ENCODE results near the gene FRK. TPM values are rescaled to one million over a fixed set of nuclear protein-coding genes. Genes with fewer than 3 reads are reported as not detected.
"Not testable (repeated sequence)": the region's sequence is repeated elsewhere in the genome, so short reads cannot be mapped to it uniquely, and the experiment has no call there.

FRK gene
- total RNA-seq, 1 experiment from 2014 or later, result 0.82 TPM

DNA sequence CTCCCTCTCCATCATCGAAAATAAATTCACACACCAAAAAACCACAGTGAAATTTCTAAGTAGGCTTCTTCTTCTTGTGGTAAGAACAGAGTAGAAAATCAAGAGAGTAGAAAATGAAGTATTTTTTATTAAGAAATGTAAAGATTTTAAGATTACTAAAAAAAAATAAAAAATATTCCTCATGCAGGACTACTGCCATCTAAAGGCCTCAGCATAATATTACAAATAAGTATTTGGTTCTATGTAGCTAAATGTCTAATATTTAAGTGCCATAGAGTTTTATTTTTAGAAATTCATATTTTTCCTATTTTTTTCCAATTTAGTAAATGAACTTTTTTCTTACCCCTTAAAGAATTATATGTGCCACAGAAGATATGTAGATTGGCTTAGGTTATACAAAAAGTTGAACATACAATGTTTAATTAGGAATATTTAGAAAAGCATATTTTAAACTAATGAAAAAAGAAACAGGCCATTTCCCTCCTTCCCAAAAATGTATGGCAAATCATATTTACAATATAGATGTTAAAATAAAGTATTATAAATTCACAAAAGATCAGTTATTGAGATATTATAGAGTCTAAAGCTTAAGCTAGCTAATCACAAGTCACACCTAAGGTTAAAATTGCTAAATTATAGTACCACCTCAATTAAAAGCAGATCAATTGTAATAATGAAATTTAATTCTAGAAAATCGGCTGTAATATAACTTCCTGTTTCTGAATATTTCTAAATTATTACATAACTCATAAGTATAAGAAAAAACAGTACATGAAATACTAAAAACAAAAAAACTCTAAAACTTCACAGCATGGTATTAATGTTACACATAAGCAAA lies 36.5 kb upstream of the FRK start:
- intact Hi-C loops (cut with micrococcal nuclease), result loop anchor here (1.0 to 5.0 kb wide), 2 partner anchors 86 to 1350 kb away; no protein-coding TSS in a partner anchor
- Mint-ChIP-seq H3K36me3 (ENCODE audit: insufficient read depth, unreplicated experiment) (peaks cover 5% of the 10 kb centered on the region), H3K27ac (ENCODE audit: low read depth, unreplicated experiment) (no peak overlapping the region), H3K9me3 (ENCODE audit: unreplicated experiment) (peaks cover 16% of the 10 kb centered on the region), H3K4me3 (ENCODE audit: unreplicated experiment) (no peak overlapping the region), H3K27me3 (ENCODE audit: insufficient read depth, unreplicated experiment) (no peaks in the 10 kb centered on the region), H3K4me1 (ENCODE audit: insufficient read depth, unreplicated experiment) (peaks cover 10% of the 10 kb centered on the region)
- CTCF ChIA-PET, result interaction anchor here (0.6 to 3.7 kb wide), 21 partner anchors 10 to 229 kb away, joined by 3 to 88 read pairs (median 7); partner anchors contain the start of gene FRK
- POLR2A ChIA-PET, result interaction anchor here (0.6 to 2.1 kb wide), 4 partner anchors 36 to 118 kb away, joined by 3 to 10 read pairs (median 6); partner anchors contain the start of gene FRK
- TF ChIP-seq CTCF (IDR thresholded peaks at IDR 0.05; ENCODE audit: unreplicated experiment), result peak; percentile 64
- BruUV-seq (replicated peaks), result no TSS peak
- DNase-seq (ENCODE audit: unreplicated experiment), result no peak

GRCh38 chr6:116096048-116096759 lies 35.5 kb upstream of the FRK start:
- intact Hi-C loops (cut with micrococcal nuclease), result loop anchor here (5.0 kb wide), 1 partner anchor 1349 kb away; no protein-coding TSS in a partner anchor
- not testable (repeated sequence) for H3K27ac Mint-ChIP-seq (ENCODE audit: low read depth, unreplicated experiment); H3K4me1 Mint-ChIP-seq (ENCODE audit: insufficient read depth, unreplicated experiment); H3K4me3 Mint-ChIP-seq (ENCODE audit: unreplicated experiment); BruUV-seq (replicated peaks); H3K27me3 Mint-ChIP-seq (ENCODE audit: insufficient read depth, unreplicated experiment); H3K36me3 Mint-ChIP-seq (ENCODE audit: insufficient read depth, unreplicated experiment); DNase-seq (ENCODE audit: unreplicated experiment)
- CTCF ChIA-PET, result interaction anchor here (0.6 to 3.7 kb wide), 23 partner anchors 9 to 1431 kb away, joined by 3 to 88 read pairs (median 6); partner anchors contain the start of gene FRK
- POLR2A ChIA-PET, result interaction anchor here (0.6 to 2.1 kb wide), 4 partner anchors 36 to 792 kb away, joined by 3 to 10 read pairs (median 5); partner anchors contain the start of gene FRK
- peaks cover 16% of the 10 kb centered on the region for H3K9me3 Mint-ChIP-seq (ENCODE audit: unreplicated experiment)

GRCh38 chr6:116094041-116094440 lies 33.4 kb upstream of the FRK start:
- Mint-ChIP-seq H3K9me3 (ENCODE audit: unreplicated experiment) (peaks cover 16% of the 10 kb centered on the region), H3K4me3 (ENCODE audit: unreplicated experiment) (no peak overlapping the region), H3K36me3 (ENCODE audit: insufficient read depth, unreplicated experiment) (no peaks in the 10 kb centered on the region), H3K4me1 (ENCODE audit: insufficient read depth, unreplicated experiment) (peaks cover 2% of the 10 kb centered on the region), H3K27ac (ENCODE audit: low read depth, unreplicated experiment) (no peak overlapping the region), H3K27me3 (ENCODE audit: insufficient read depth, unreplicated experiment) (no peaks in the 10 kb centered on the region)
- ChIA-PET CTCF (interaction anchor here (0.7 to 1.8 kb wide), 2 partner anchors 33 to 83 kb away, joined by 4 to 8 read pairs; partner anchors contain the start of gene FRK), POLR2A (interaction anchor here (0.6 kb wide), 1 partner anchor 513 kb away, joined by 4 read pairs; no protein-coding TSS in a partner anchor)
- intact Hi-C loops (cut with micrococcal nuclease), result no loop called here
- no peak for DNase-seq (ENCODE audit: unreplicated experiment)
- BruUV-seq (replicated peaks), result no TSS peak
- no peak for TF ChIP-seq CTCF (IDR thresholded peaks at IDR 0.05; ENCODE audit: unreplicated experiment)

- ChIA-PET CTCF (interaction anchor here (1.0 to 1.6 kb wide), 2 partner anchors 79 kb away, joined by 4 to 12 read pairs; no protein-coding TSS in a partner anchor), POLR2A (no interaction called here)
- H3K4me1 Mint-ChIP-seq (ENCODE audit: insufficient read depth, unreplicated experiment), result peaks cover 14% of the 10 kb centered on the region
- no peaks in the 10 kb centered on the region for H3K27me3 Mint-ChIP-seq (ENCODE audit: insufficient read depth, unreplicated experiment)
- H3K36me3 Mint-ChIP-seq (ENCODE audit: insufficient read depth, unreplicated experiment), result no peaks in the 10 kb centered on the region
- H3K9me3 Mint-ChIP-seq (ENCODE audit: unreplicated experiment), result peaks cover 7% of the 10 kb centered on the region
- no peak overlapping the region for H3K4me3 Mint-ChIP-seq (ENCODE audit: unreplicated experiment)
- DNase-seq (ENCODE audit: unreplicated experiment), result no peak
- BruUV-seq (replicated peaks), result no TSS peak
- no peak overlapping the region for H3K27ac Mint-ChIP-seq (ENCODE audit: low read depth, unreplicated experiment)
- intact Hi-C loops (cut with micrococcal nuclease), result no loop called here
- no peak for TF ChIP-seq CTCF (IDR thresholded peaks at IDR 0.05; ENCODE audit: unreplicated experiment)
Observed at GRCh38 chr6:116090251-116090650, 29.6 kb upstream of the FRK start.
